IPS-15b (cell line): Measurements from ENCODE around the gene ITSN2.

Source experiments
- H3K27me3 ChIP-seq: one replicate; pipeline ENCODE4 v1.6.1; 2013; ENCODE audit warnings: low read length; ENCODE audit not compliant: control insufficient read depth, insufficient read depth
- H3K36me3 ChIP-seq: one replicate; pipeline ENCODE4 v1.6.1; 2013; ENCODE audit warnings: low read length; ENCODE audit not compliant: control insufficient read depth, insufficient read depth
- H3K4me1 ChIP-seq: one replicate; pipeline ENCODE4 v1.6.1; 2013; ENCODE audit warnings: mild to moderate bottlenecking, low read length; ENCODE audit not compliant: control insufficient read depth, insufficient read depth
- H3K4me3 ChIP-seq: one replicate; pipeline ENCODE4 v1.5.1; 2013; ENCODE audit warnings: low read depth, low read length
- H3K9ac ChIP-seq: one replicate; pipeline ENCODE4 v1.6.1; 2013; ENCODE audit warnings: low read depth, mild to moderate bottlenecking, low read length
- H3K9me3 ChIP-seq: one replicate; pipeline ENCODE4 v1.6.1; 2013; ENCODE audit warnings: mild to moderate bottlenecking, low read length; ENCODE audit not compliant: control insufficient read depth, insufficient read depth

The ITSN2 gene

GRCh38 chr2:24181849-24182248 lies 178.5 kb downstream of the ITSN2 start:
- H3K9me3 ChIP-seq = no peaks in the 10 kb centered on the region
- H3K36me3 ChIP-seq = no peaks in the 10 kb centered on the region
- H3K27me3 ChIP-seq = no peaks in the 10 kb centered on the region
- H3K4me3 ChIP-seq = no peak overlapping the region
- H3K4me1 ChIP-seq = no peaks in the 10 kb centered on the region
- H3K9ac ChIP-seq = no peak overlapping the region

GRCh38 chr2:24179683-24180082 lies 180.7 kb downstream of the ITSN2 start:
- no peak overlapping the region for H3K4me3 ChIP-seq
- H3K4me1 ChIP-seq = no peaks in the 10 kb centered on the region
- H3K9me3 ChIP-seq = no peaks in the 10 kb centered on the region
- no peaks in the 10 kb centered on the region for H3K27me3 ChIP-seq
- H3K9ac ChIP-seq = no peak overlapping the region
- no peaks in the 10 kb centered on the region for H3K36me3 ChIP-seq

- Histone ChIP-seq H3K9ac (no peak overlapping the region), H3K4me1 (no peaks in the 10 kb centered on the region), H3K9me3 (no peaks in the 10 kb centered on the region), H3K27me3 (no peaks in the 10 kb centered on the region), H3K36me3 (no peaks in the 10 kb centered on the region), H3K4me3 (no peak overlapping the region)
These were observed 184.0 kb downstream of the ITSN2 start for GRCh38 chr2:24176326-24176725.

GRCh38 chr2:24175631-24176187 lies 184.6 kb downstream of the ITSN2 start:
- Histone ChIP-seq H3K9me3 (no peaks in the 10 kb centered on the region), H3K36me3 (no peaks in the 10 kb centered on the region), H3K9ac (no peak overlapping the region), H3K4me3 (no peak overlapping the region), H3K27me3 (no peaks in the 10 kb centered on the region), H3K4me1 (no peaks in the 10 kb centered on the region)

- Histone ChIP-seq H3K4me1 (no peaks in the 10 kb centered on the region), H3K4me3 (no peak within 1 kb of the TSS), H3K9ac (no peak within 1 kb of the TSS), H3K9me3 (no peaks in the 10 kb centered on the region), H3K27me3 (no peaks in the 10 kb centered on the region), H3K36me3 (no peaks in the 10 kb centered on the region)
These were observed 185.5 kb downstream of the ITSN2 start, which contains the start of gene FAM228A for GRCh38 chr2:24174851-24175277. TSS of gene FAM228A (plus strand) at chr2:24175053. CDS start at chr2:24175481, 428 bp downstream.

GRCh38 chr2:24169023-24169422 lies 191.3 kb downstream of the ITSN2 start:
- H3K36me3 ChIP-seq = no peaks in the 10 kb centered on the region
- no peaks in the 10 kb centered on the region for H3K27me3 ChIP-seq
- H3K4me3 ChIP-seq = no peak overlapping the region
- H3K4me1 ChIP-seq = no peaks in the 10 kb centered on the region
- no peak overlapping the region for H3K9ac ChIP-seq
- H3K9me3 ChIP-seq = no peaks in the 10 kb centered on the region

GRCh38 chr2:24164416-24164973 lies 195.8 kb downstream of the ITSN2 start:
- Histone ChIP-seq H3K4me3 (no peak overlapping the region), H3K4me1 (no peaks in the 10 kb centered on the region), H3K36me3 (no peaks in the 10 kb centered on the region)

GRCh38 chr2:24163601-24164000 lies 196.7 kb downstream of the ITSN2 start:
- H3K4me3 ChIP-seq = no peak overlapping the region
- H3K4me1 ChIP-seq = no peaks in the 10 kb centered on the region
- no peaks in the 10 kb centered on the region for H3K9me3 ChIP-seq
- no peaks in the 10 kb centered on the region for H3K27me3 ChIP-seq
- no peak overlapping the region for H3K9ac ChIP-seq
- H3K36me3 ChIP-seq = no peaks in the 10 kb centered on the region

More at GRCh38 chr2:24164416-24164973, 195.8 kb downstream of the ITSN2 start:
- H3K9ac ChIP-seq = no peak overlapping the region
- no peaks in the 10 kb centered on the region for H3K9me3 ChIP-seq
- H3K27me3 ChIP-seq = no peaks in the 10 kb centered on the region

- no peaks in the 10 kb centered on the region for H3K9me3 ChIP-seq
- no peak overlapping the region for H3K9ac ChIP-seq
These were observed 197.2 kb downstream of the ITSN2 start for GRCh38 chr2:24163186-24163585.

GRCh38 chr2:24162494-24162893 lies 197.8 kb downstream of the ITSN2 start:
- H3K9me3 ChIP-seq = no peaks in the 10 kb centered on the region
- no peak overlapping the region for H3K4me3 ChIP-seq
- H3K9ac ChIP-seq = no peak overlapping the region
- no peaks in the 10 kb centered on the region for H3K27me3 ChIP-seq
- H3K36me3 ChIP-seq = no peaks in the 10 kb centered on the region
- H3K4me1 ChIP-seq = no peaks in the 10 kb centered on the region

More at GRCh38 chr2:24163186-24163585, 197.2 kb downstream of the ITSN2 start:
- Histone ChIP-seq H3K36me3 (no peaks in the 10 kb centered on the region), H3K4me3 (no peak overlapping the region), H3K4me1 (no peaks in the 10 kb centered on the region), H3K27me3 (no peaks in the 10 kb centered on the region)

GRCh38 chr2:24160761-24161160 lies 199.6 kb downstream of the ITSN2 start:
- H3K9me3 ChIP-seq = no peaks in the 10 kb centered on the region
- no peaks in the 10 kb centered on the region for H3K36me3 ChIP-seq
- H3K4me1 ChIP-seq = no peaks in the 10 kb centered on the region
- no peaks in the 10 kb centered on the region for H3K27me3 ChIP-seq
- no peak overlapping the region for H3K4me3 ChIP-seq
- H3K9ac ChIP-seq = no peak overlapping the region

GRCh38 chr2:24159708-24160107 lies 200.6 kb downstream of the ITSN2 start:
- no peaks in the 10 kb centered on the region for H3K9me3 ChIP-seq
- H3K9ac ChIP-seq = no peak overlapping the region
- H3K4me3 ChIP-seq = no peak overlapping the region
- no peaks in the 10 kb centered on the region for H3K27me3 ChIP-seq
- H3K4me1 ChIP-seq = no peaks in the 10 kb centered on the region
- no peaks in the 10 kb centered on the region for H3K36me3 ChIP-seq
